B cell (primary cell): ENCODE data around the gene TEAD1. TPM values are rescaled to one million over a fixed set of nuclear protein-coding genes. Genes with fewer than 3 reads are reported as not detected.

Experiments used
- ATAC-seq: fragments of 200-7000 bp; cut with Tn5 transposase; one replicate; pipeline ENCODE4 v1.10.0; 2021; ENCODE audit warnings: low read depth, mild to moderate bottlenecking, moderate number of reproducible peaks, moderate library complexity
- CTCF ChIA-PET: fragments of 350-600 bp; sonication (Branson Sonifier 250); formaldehyde crosslinking; loops from one replicate; lab custom pipeline; 2021; ENCODE audit warnings: antibody characterized with exemption, inconsistent platforms; lab: Charles Lee
- POLR2A ChIA-PET: fragments of 350-600 bp; sonication (Branson Sonifier 250); formaldehyde crosslinking; loops from one replicate; lab custom pipeline; 2021; ENCODE audit warnings: antibody characterized with exemption; lab: Charles Lee
- DNase-seq: peaks from one replicate; pipeline ENCODE4 v3.0.0; 2013
- H2AFZ ChIP-seq: 2 replicates; pipeline ENCODE4 v1.6.1; 2012; ENCODE audit warnings: mild to moderate bottlenecking, low read depth, low read length; ENCODE audit not compliant: insufficient read depth, poor library complexity, severe bottlenecking
- H3K27ac ChIP-seq, 2 donors: 1 replicate in 1 of 2; 2 replicates in 1 of 2; pipeline ENCODE4 v1.5.1; 2012 to 2013; ENCODE audit warnings: low read length in 2 of 2, mild to moderate bottlenecking in 2 of 2, moderate library complexity in 1 of 2
- H3K27me3 ChIP-seq, 4 experiments: fragments of 200-600 bp in 1 of 4; sonication (generic) in 1 of 4; replicated peaks in 1 of 4; 1 replicate in 2 of 4; 2 replicates in 2 of 4; pipeline versions ENCODE4 v1.6.1 to v1.7.0; 2013 to 2016; ENCODE audit warnings: low read length in 3 of 4, mild to moderate bottlenecking in 2 of 4, mixed read lengths in 1 of 4, moderate library complexity in 1 of 4; ENCODE audit not compliant: insufficient read depth in 4 of 4, control insufficient read depth in 3 of 4; ENCODE audit errors: control extremely low read depth in 1 of 4
- H3K36me3 ChIP-seq, 2 experiments: replicated peaks in 1 of 2; 1 replicate in 1 of 2; 2 replicates in 1 of 2; pipeline versions ENCODE4 v1.6.1 to v1.7.1; 2013; ENCODE audit warnings: low read length in 1 of 2; ENCODE audit not compliant: insufficient read depth in 2 of 2, control insufficient read depth in 1 of 2; ENCODE audit errors: control extremely low read depth in 1 of 2, extremely low read depth in 1 of 2
- H3K4me1 ChIP-seq, 2 donors: fragments of 200-600 bp in 1 of 2; sonication (generic) in 1 of 2; 1 replicate in 1 of 2; 2 replicates in 1 of 2; pipeline versions ENCODE4 v1.5.1 to v1.6.1; 2013 to 2017; ENCODE audit warnings: low read length in 2 of 2; ENCODE audit not compliant: control insufficient read depth in 2 of 2, insufficient read depth in 2 of 2
- H3K4me2 ChIP-seq: replicated peaks from 2 replicates; pipeline ENCODE3; 2012; ENCODE audit warnings: mild to moderate bottlenecking, low read depth, low read length; ENCODE audit not compliant: poor library complexity, severe bottlenecking
- H3K4me3 ChIP-seq, 5 experiments: fragments of 200-600 bp in 1 of 5; sonication (generic) in 1 of 5; 1 replicate in 3 of 5; 2 replicates in 2 of 5; pipeline versions ENCODE4 v1.5.1 to v1.7.0; 2011 to 2016; ENCODE audit warnings: low read length in 4 of 5, mild to moderate bottlenecking in 4 of 5, low read depth in 2 of 5, control low read depth in 1 of 5, moderate library complexity in 1 of 5; ENCODE audit not compliant: insufficient read depth in 1 of 5; ENCODE audit errors: control extremely low read depth in 1 of 5, extremely low read depth in 1 of 5
- H3K79me2 ChIP-seq: fragments of 200-600 bp; sonication (generic); one replicate; pipeline ENCODE4 v1.6.0; 2016; ENCODE audit warnings: low read length; ENCODE audit not compliant: control insufficient read depth, insufficient read depth
- H3K9ac ChIP-seq: fragments of 200-600 bp; sonication (generic); 2 replicates; pipeline ENCODE4 v1.6.1; 2017; ENCODE audit warnings: mild to moderate bottlenecking, low read length, moderate library complexity
- H3K9me3 ChIP-seq, 3 donors: one replicate each; pipeline versions ENCODE4 v1.6.1 to v1.7.1; 2013; ENCODE audit warnings: low read length in 2 of 3; ENCODE audit not compliant: control insufficient read depth in 2 of 3, insufficient read depth in 1 of 3; ENCODE audit errors: control extremely low read depth in 1 of 3
- H4K20me1 ChIP-seq: 2 replicates; pipeline ENCODE4 v1.6.0; 2012; ENCODE audit warnings: mild to moderate bottlenecking, low read length; ENCODE audit not compliant: insufficient read depth, control insufficient read depth, poor library complexity, severe bottlenecking
- H3K27ac Mint-ChIP-seq: one replicate; pipeline ENCODE4 v1.8.0; 2021; ENCODE audit warnings: mixed read lengths
- H3K27me3 Mint-ChIP-seq: one replicate; pipeline ENCODE4 v1.8.0; 2021; ENCODE audit warnings: mixed read lengths
- H3K4me1 Mint-ChIP-seq: one replicate; pipeline ENCODE4 v1.8.0; 2021; ENCODE audit warnings: mixed read lengths
- H3K4me3 Mint-ChIP-seq: one replicate; pipeline ENCODE4 v1.8.0; 2021; ENCODE audit warnings: mixed read lengths
- H3K9me3 Mint-ChIP-seq: one replicate; pipeline ENCODE4 v1.8.0; 2022; ENCODE audit warnings: mixed read lengths; ENCODE audit not compliant: insufficient read depth
- CTCF ChIP-seq: fragments of 200-600 bp; IDR thresholded peaks from one replicate; pipeline ENCODE4 v1.8.0; 2022; ENCODE audit warnings: antibody characterized with exemption, mild to moderate bottlenecking
- EZH2 ChIP-seq: IDR thresholded peaks from 2 replicates; pipeline ENCODE4 v1.6.1; 2012; ENCODE audit warnings: borderline replicate concordance, low read depth, mild to moderate bottlenecking, moderate library complexity, low read length; ENCODE audit not compliant: insufficient read depth, poor library complexity, severe bottlenecking
- WGBS: methylation state at CpG from one replicate; pipeline ENCODE4 v1.1.5; 2013; ENCODE audit warnings: missing lambda C conversion rate; ENCODE audit not compliant: insufficient coverage; 5-methylcytosine and 5-hydroxymethylcytosine counted together
- intact Hi-C: fragments of 100-400 bp; cut with micrococcal nuclease; formaldehyde crosslinking; loops from one replicate; pipeline ENCODE4 v1.10.0; 2022
- polyA plus RNA-seq: library from polyadenylated mRNA; depleted of rRNA; stranded (reverse); fragments of >200 nt; gene quantifications from 2 replicates; pipeline ENCODE4 v1.2.3, GENCODE V29; 2012
- total RNA-seq, 2 donors: library from RNA; stranded (reverse); fragments of 120-200 nt in 1 of 2; gene quantifications; 1 replicate in 1 of 2; 2 replicates in 1 of 2; pipeline versions ENCODE4 v1.2.3 to v1.2.4, GENCODE V29; 2013 to 2022

The TEAD1 gene
- total and polyA plus RNA-seq, 2 donors (not counting 1 experiment from before 2014, with no cell fraction given): 0.30 TPM; not detected in 1

- Mint-ChIP-seq H3K27me3 (peaks cover 26% of the 10 kb centered on the region), H3K4me3 (no peak overlapping the region), H3K9me3 (no peaks in the 10 kb centered on the region), H3K4me1 (no peaks in the 10 kb centered on the region), H3K27ac (no peak overlapping the region)
- Histone ChIP-seq H3K27me3 (peaks cover 0 to 7% (median 1%) of the 10 kb centered on the region in 4 experiments), H4K20me1 (no peaks in the 10 kb centered on the region), H3K4me1 (no peaks in the 10 kb centered on the region), H3K4me3 (no peak overlapping the region), H3K79me2 (no peaks in the 10 kb centered on the region), H3K9ac (no peak overlapping the region), H2AFZ (no peak overlapping the region), H3K4me2 (no peak overlapping the region), H3K36me3 (no peaks in the 10 kb centered on the region), H3K27ac (no peak overlapping the region), H3K9me3 (peaks cover 0 to 4% (median 0%) of the 10 kb centered on the region in 3 donors)
- ChIA-PET CTCF (no interaction called here), POLR2A (no interaction called here)
- intact Hi-C loops: no loop called here
- WGBS: 71% methylated on average over 4 of the region's 8 CpGs
- DNase-seq: no peak
- TF ChIP-seq EZH2 (no peak), CTCF (no peak)
- ATAC-seq: no peak
Observed at GRCh38 chr11:12725863-12726682, 51.9 kb downstream of the TEAD1 start.

- H3K9ac ChIP-seq: no peak overlapping the region
- Mint-ChIP-seq H3K4me1 (no peaks in the 10 kb centered on the region), H3K4me3 (no peak overlapping the region), H3K9me3 (no peaks in the 10 kb centered on the region), H3K27me3 (peaks cover 15% of the 10 kb centered on the region), H3K27ac (no peak overlapping the region)
- intact Hi-C loops: no loop called here
- H3K27ac ChIP-seq: no peak overlapping the region
- no peak overlapping the region for H3K4me2 ChIP-seq
- no peaks in the 10 kb centered on the region for H3K27me3 ChIP-seq
- no peak for TF ChIP-seq EZH2
- TF ChIP-seq CTCF: no peak
- POLR2A ChIA-PET: no interaction called here
- H3K4me1 ChIP-seq: no peaks in the 10 kb centered on the region
- no peak overlapping the region for H2AFZ ChIP-seq
- DNase-seq (no peak), ATAC-seq (no peak)
- no peak overlapping the region for H3K4me3 ChIP-seq
- H3K36me3 ChIP-seq: no peaks in the 10 kb centered on the region
- H3K9me3 ChIP-seq: peaks cover 0 to 4% (median 0%) of the 10 kb centered on the region in 3 donors
- WGBS: 76% methylated on average over 2 of the region's 5 CpGs
- no peaks in the 10 kb centered on the region for H3K79me2 ChIP-seq
- CTCF ChIA-PET: no interaction called here
- no peaks in the 10 kb centered on the region for H4K20me1 ChIP-seq
Observed at GRCh38 chr11:12727563-12728211, 53.5 kb downstream of the TEAD1 start.
